MM.1S (cell line): ENCODE results near the gene RXFP4.

Experiments
- DNase-seq: peaks from one replicate; pipeline ENCODE4 v3.0.0-alpha.2; 2015
- H2AFZ ChIP-seq: fragments of 300-600 bp; sonication (generic); 2 replicates; pipeline ENCODE4 v1.6.0; 2016; ENCODE audit warnings: antibody characterized with exemption, low read length
- H3F3A ChIP-seq: fragments of 300-600 bp; sonication (generic); 2 replicates; pipeline ENCODE4 v1.6.1; 2016; ENCODE audit warnings: mild to moderate bottlenecking, antibody characterized with exemption, low read length, moderate library complexity, mixed read lengths; ENCODE audit not compliant: insufficient read depth
- H3K27ac ChIP-seq: fragments of 300-600 bp; sonication (generic); 2 replicates; pipeline ENCODE4 v1.5.1; 2016; ENCODE audit warnings: mild to moderate bottlenecking, low read length
- H3K27me3 ChIP-seq: fragments of 300-600 bp; sonication (generic); replicated peaks from 2 replicates; pipeline ENCODE4 v1.6.0; 2016; ENCODE audit warnings: low read length; ENCODE audit not compliant: insufficient read depth
- H3K36me3 ChIP-seq: fragments of 300-600 bp; sonication (generic); replicated peaks from 2 replicates; pipeline ENCODE4 v1.6.1; 2016; ENCODE audit warnings: mild to moderate bottlenecking, low read length, mixed read lengths; ENCODE audit not compliant: insufficient read depth
- H3K4me1 ChIP-seq: fragments of 300-600 bp; sonication (generic); 2 replicates; pipeline ENCODE4 v1.6.1; 2016; ENCODE audit warnings: low read length, mixed read lengths
- H3K4me2 ChIP-seq: fragments of 300-600 bp; sonication (generic); 2 replicates; pipeline ENCODE4 v1.6.0; 2016; ENCODE audit warnings: low read depth, low read length
- H3K4me3 ChIP-seq: fragments of 300-600 bp; sonication (generic); 2 replicates; pipeline ENCODE4 v1.5.1; 2016; ENCODE audit warnings: low read length, mixed read lengths
- H3K79me2 ChIP-seq: fragments of 300-600 bp; sonication (generic); 2 replicates; pipeline ENCODE4 v1.6.1; 2016; ENCODE audit warnings: mixed run types, low read length, mixed read lengths
- H3K9ac ChIP-seq: fragments of 300-600 bp; sonication (generic); 2 replicates; pipeline ENCODE4 v1.6.1; 2016; ENCODE audit warnings: low read length, mixed read lengths
- H3K9me2 ChIP-seq: fragments of 300-600 bp; sonication (generic); replicated peaks from 2 replicates; pipeline ENCODE4 v1.6.1; 2016; ENCODE audit warnings: mild to moderate bottlenecking, low read length, mixed read lengths; ENCODE audit not compliant: insufficient read depth
- H3K9me3 ChIP-seq: fragments of 300-600 bp; sonication (generic); replicated peaks from 2 replicates; pipeline ENCODE4 v1.6.1; 2016; ENCODE audit warnings: mild to moderate bottlenecking, low read length, mixed read lengths; ENCODE audit not compliant: insufficient read depth
- H4K20me1 ChIP-seq: fragments of 300-600 bp; sonication (generic); 2 replicates; pipeline ENCODE4 v1.6.1; 2016; ENCODE audit warnings: mild to moderate bottlenecking, low read length, moderate library complexity, mixed read lengths; ENCODE audit not compliant: insufficient read depth
- EZH2 ChIP-seq: fragments of 300-600 bp; sonication (generic); optimal IDR thresholded peaks from 2 replicates; pipeline ENCODE3; 2017; ENCODE audit warnings: low read depth, mild to moderate bottlenecking, antibody characterized with exemption, low read length, mixed read lengths
- EZH2phosphoT487 ChIP-seq: fragments of 300-600 bp; sonication (generic); IDR thresholded peaks from 2 replicates; pipeline ENCODE4 v1.6.1; 2018; ENCODE audit warnings: antibody characterized with exemption, low read length
- TF ChIP-seq, protein P1 (sequence below): fragments of 300-600 bp; sonication (generic); IDR thresholded peaks from 2 replicates; pipeline ENCODE4 v1.5.1; 2016; ENCODE audit warnings: antibody characterized with exemption, low read length, mixed read lengths

Gene RXFP4

GRCh38 chr1:155961937-155962336 is 20.5 kb downstream of the RXFP4 start:
- H3K4me1 ChIP-seq: 0 out of 2 replicates have a peak, but pooled peaks cover 21% of the 10 kb centered on the region
- H3K36me3 ChIP-seq: peaks cover 47% of the 10 kb centered on the region
- H3K27me3 ChIP-seq: no peaks in the 10 kb centered on the region
- H3K27ac ChIP-seq: no peak overlapping the region
- no peak overlapping the region for H3K9ac ChIP-seq
- no peak overlapping the region for H2AFZ ChIP-seq
- H3K4me3 ChIP-seq: no peak overlapping the region
- H3K79me2 ChIP-seq: peaks cover 94% of the 10 kb centered on the region
- peaks cover 16% of the 10 kb centered on the region for H3F3A ChIP-seq
- no peaks in the 10 kb centered on the region for H3K9me2 ChIP-seq
- DNase-seq: no peak
- H3K4me2 ChIP-seq: no peak overlapping the region
- no peaks in the 10 kb centered on the region for H3K9me3 ChIP-seq
- peaks cover 7% of the 10 kb centered on the region; the same call in 1 of the 2 replicates for H4K20me1 ChIP-seq
- TF ChIP-seq, protein P1, sequence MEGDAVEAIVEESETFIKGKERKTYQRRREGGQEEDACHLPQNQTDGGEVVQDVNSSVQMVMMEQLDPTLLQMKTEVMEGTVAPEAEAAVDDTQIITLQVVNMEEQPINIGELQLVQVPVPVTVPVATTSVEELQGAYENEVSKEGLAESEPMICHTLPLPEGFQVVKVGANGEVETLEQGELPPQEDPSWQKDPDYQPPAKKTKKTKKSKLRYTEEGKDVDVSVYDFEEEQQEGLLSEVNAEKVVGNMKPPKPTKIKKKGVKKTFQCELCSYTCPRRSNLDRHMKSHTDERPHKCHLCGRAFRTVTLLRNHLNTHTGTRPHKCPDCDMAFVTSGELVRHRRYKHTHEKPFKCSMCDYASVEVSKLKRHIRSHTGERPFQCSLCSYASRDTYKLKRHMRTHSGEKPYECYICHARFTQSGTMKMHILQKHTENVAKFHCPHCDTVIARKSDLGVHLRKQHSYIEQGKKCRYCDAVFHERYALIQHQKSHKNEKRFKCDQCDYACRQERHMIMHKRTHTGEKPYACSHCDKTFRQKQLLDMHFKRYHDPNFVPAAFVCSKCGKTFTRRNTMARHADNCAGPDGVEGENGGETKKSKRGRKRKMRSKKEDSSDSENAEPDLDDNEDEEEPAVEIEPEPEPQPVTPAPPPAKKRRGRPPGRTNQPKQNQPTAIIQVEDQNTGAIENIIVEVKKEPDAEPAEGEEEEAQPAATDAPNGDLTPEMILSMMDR: no peak
- no peak for TF ChIP-seq EZH2
- TF ChIP-seq EZH2phosphoT487: no peak

DNA sequence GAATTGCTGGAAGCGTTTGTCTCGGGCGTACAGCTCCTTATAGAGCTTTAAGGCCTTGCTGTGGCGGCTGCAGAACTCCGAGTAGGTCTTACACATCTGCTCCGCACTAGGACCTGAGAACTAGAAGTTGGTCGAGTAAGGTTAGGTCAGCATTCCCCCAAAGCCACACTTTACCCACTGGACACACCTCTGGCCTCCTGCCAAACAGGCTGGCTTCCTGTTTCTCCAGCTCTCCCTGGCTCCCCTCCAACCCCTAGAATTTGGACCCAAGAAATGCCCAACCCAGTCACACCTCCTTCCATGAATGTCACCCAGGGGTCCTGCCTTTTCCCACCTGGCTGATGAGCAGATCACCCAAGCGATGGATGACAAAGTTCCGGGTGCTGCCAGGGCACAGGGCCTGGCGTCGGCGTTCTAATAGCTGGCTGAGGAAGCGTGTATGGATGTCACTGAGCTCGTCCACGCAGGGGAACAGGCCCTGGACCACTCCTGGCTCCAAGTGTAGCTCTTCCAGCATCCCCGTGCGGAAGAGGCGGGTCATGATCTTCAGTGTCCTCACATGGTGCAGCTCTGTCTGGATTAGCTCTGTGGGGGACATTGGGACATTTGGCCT is 21.3 kb downstream of the RXFP4 start:
- Histone ChIP-seq H3K9me3 (no peaks in the 10 kb centered on the region), H3K4me1 (peaks cover 24% of the 10 kb centered on the region; the same call in 1 of the 2 replicates), H3K4me3 (no peak overlapping the region), H3F3A (peaks cover 9% of the 10 kb centered on the region), H2AFZ (no peak overlapping the region), H4K20me1 (peaks cover 14% of the 10 kb centered on the region; the same call in 1 of the 2 replicates), H3K27me3 (no peaks in the 10 kb centered on the region), H3K9ac (no peak overlapping the region), H3K79me2 (peaks cover 94% of the 10 kb centered on the region), H3K27ac (no peak overlapping the region), H3K36me3 (peaks cover 45% of the 10 kb centered on the region), H3K4me2 (no peak overlapping the region), H3K9me2 (no peaks in the 10 kb centered on the region)
- DNase-seq: no peak
- TF ChIP-seq, protein P1: no peak
- TF ChIP-seq EZH2: no peak
- no peak for TF ChIP-seq EZH2phosphoT487

DNA sequence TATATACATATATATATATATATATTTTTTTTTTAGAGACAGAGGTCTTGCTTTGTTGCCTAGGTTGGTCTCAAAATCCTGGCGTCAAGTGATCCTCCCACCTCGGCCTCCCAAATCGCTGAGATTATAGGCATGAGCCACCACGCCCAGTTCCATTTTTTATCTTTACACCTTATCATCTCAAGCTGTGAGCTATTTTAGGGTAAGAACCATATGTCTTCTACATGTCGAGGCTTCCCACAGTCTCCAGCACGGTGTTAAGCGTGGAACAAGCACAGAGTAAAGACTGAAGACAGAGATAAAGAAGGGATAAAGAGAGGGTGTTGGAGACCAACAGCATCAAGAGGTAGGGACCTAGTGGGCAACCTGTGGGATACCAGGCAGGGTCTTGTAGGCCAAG is 22.8 kb downstream of the RXFP4 start:
- Histone ChIP-seq H3K4me1 (peaks cover 38% of the 10 kb centered on the region), H3K4me2 (no peak overlapping the region), H3K9me3 (no peaks in the 10 kb centered on the region), H3F3A (peaks cover 8% of the 10 kb centered on the region; the same call in 1 of the 2 replicates), H2AFZ (no peak overlapping the region), H3K79me2 (peaks cover 96% of the 10 kb centered on the region), H4K20me1 (peaks cover 20% of the 10 kb centered on the region; the same call in 1 of the 2 replicates), H3K9me2 (no peaks in the 10 kb centered on the region), H3K4me3 (no peak overlapping the region), H3K36me3 (peaks cover 55% of the 10 kb centered on the region), H3K27me3 (no peaks in the 10 kb centered on the region), H3K9ac (no peak overlapping the region), H3K27ac (no peak overlapping the region)
- TF ChIP-seq, protein P1: no peak
- no peak for TF ChIP-seq EZH2
- TF ChIP-seq EZH2phosphoT487: no peak
- no peak for DNase-seq
